ENCODE results near the gene SPAG4. TPM values are rescaled to one million over a fixed set of nuclear protein-coding genes. Genes with fewer than 3 reads are reported as not detected.

SPAG4 gene
- total RNA-seq, 4 donors from 2014 or later, result 0.89 TPM; not detected in 3

DNA sequence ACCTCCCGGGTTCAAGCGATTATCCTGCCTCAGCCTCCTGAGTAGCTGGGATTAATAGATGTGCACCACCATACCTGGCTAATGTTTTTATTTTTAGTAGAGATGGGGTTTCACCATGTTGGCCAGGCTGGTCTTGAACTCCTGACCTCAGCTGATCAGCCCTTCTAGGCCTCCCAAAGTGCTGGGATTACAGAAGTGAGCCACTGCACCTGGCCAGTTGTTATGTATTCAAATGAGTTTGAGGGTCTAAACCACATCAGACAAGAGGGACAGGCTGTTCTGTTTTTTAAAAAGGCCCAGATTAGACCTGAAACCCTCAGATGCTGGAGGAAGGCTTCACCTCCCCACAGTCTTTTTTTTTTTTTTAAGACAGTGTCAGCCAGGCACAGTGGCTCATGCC, 4.1 kb upstream of the SPAG4 start:
- Histone ChIP-seq H3K9me3 (no peaks in the 10 kb centered on the region), H3K4me3 (no peak overlapping the region), H3K27me3 (no peaks in the 10 kb centered on the region), H3K27ac (no peak overlapping the region), H3K36me3 (no peaks in the 10 kb centered on the region), H3K4me1 (peaks cover 6% of the 10 kb centered on the region)
- TF ChIP-seq POLR2AphosphoS5 (IDR thresholded peaks at IDR 0.05) (no peak), POLR2A (IDR thresholded peaks at IDR 0.05) (no peak), CTCF (IDR thresholded peaks at IDR 0.05) (no peak), EP300 (IDR thresholded peaks at IDR 0.05) (no peak)
- no peak for DNase-seq (ENCODE audit: low spot score in 2 of 2)
- 92% methylated on average over 2 of the region's 2 CpGs for WGBS

GRCh38 chr20:35616465-35617396, 1.1 kb downstream of the SPAG4 start:
- 5% methylated on average over 51 of the region's 57 CpGs for WGBS
- DNase-seq (ENCODE audit: low spot score in 2 of 2), result peak; percentile 94 to 95
- Histone ChIP-seq H3K27ac (no peak overlapping the region), H3K9me3 (no peaks in the 10 kb centered on the region), H3K36me3 (no peaks in the 10 kb centered on the region), H3K4me1 (peaks cover 38% of the 10 kb centered on the region), H3K27me3 (no peaks in the 10 kb centered on the region), H3K4me3 (peak overlapping the region; percentile 61)
- TF ChIP-seq CTCF (IDR thresholded peaks at IDR 0.05) (no peak), POLR2AphosphoS5 (IDR thresholded peaks at IDR 0.05) (no peak), POLR2A (IDR thresholded peaks at IDR 0.05) (no peak), EP300 (IDR thresholded peaks at IDR 0.05) (no peak)

- peak in 1 of 2 donors; percentile 75 for DNase-seq (ENCODE audit: low spot score in 2 of 2)
- no peaks in the 10 kb centered on the region for H3K36me3 ChIP-seq
- WGBS, result 19% methylated on average over 11 of the region's 22 CpGs
- peaks cover 38% of the 10 kb centered on the region for H3K4me1 ChIP-seq
- peak; percentile 11 to 16 for TF ChIP-seq CTCF (IDR thresholded peaks at IDR 0.05)
- no peak for TF ChIP-seq EP300 (IDR thresholded peaks at IDR 0.05)
- no peaks in the 10 kb centered on the region for H3K9me3 ChIP-seq
- H3K4me3 ChIP-seq, result peak overlapping the region; percentile 61
- H3K27ac ChIP-seq, result no peak overlapping the region
- H3K27me3 ChIP-seq, result no peaks in the 10 kb centered on the region
Measured at GRCh38 chr20:35617397-35618262, 2.0 kb downstream of the SPAG4 start.

- TF ChIP-seq EP300 (IDR thresholded peaks at IDR 0.05) (no peak), CTCF (IDR thresholded peaks at IDR 0.05) (no peak), POLR2A (IDR thresholded peaks at IDR 0.05) (no peak), POLR2AphosphoS5 (IDR thresholded peaks at IDR 0.05) (no peak)
- Histone ChIP-seq H3K27ac (no peak overlapping the region), H3K9me3 (no peaks in the 10 kb centered on the region), H3K4me3 (peak overlapping the region; percentile 61), H3K27me3 (no peaks in the 10 kb centered on the region), H3K36me3 (peaks cover 7% of the 10 kb centered on the region), H3K4me1 (peaks cover 38% of the 10 kb centered on the region)
- WGBS, result 1% methylated on average over 15 of the region's 35 CpGs
- no peak for DNase-seq (ENCODE audit: low spot score in 2 of 2)
Measured at GRCh38 chr20:35618263-35619131, 2.9 kb downstream of the SPAG4 start.
